GM12891 (cell line): ENCODE results near the gene FAN1.
A peak's percentile ranks its signal among the peaks of the same experiment; 100 is the strongest.

Experiments
- DNase-seq: peaks from one replicate; pipeline ENCODE4 v3.0.0; 2011; ENCODE audit warnings: low spot score; ENCODE audit not compliant: insufficient read length
- FAIRE-seq: peaks from 2 replicates; lab custom pipeline; 2011; peaks lifted over from hg19 to GRCh38; lab: Jason Lieb, UNC
- PAX5 ChIP-seq: IDR thresholded peaks from 2 replicates; pipeline ENCODE4 v1.6.1; 2011; ENCODE audit warnings: low read length, moderate library complexity, mild to moderate bottlenecking; ENCODE audit not compliant: insufficient read depth, severe bottlenecking
- POLR2A ChIP-seq: IDR thresholded peaks from 2 replicates; pipeline ENCODE4 v1.6.1; 2011; ENCODE audit warnings: low read depth, low read length, control low read depth
- POLR2AphosphoS5 ChIP-seq: IDR thresholded peaks from 2 replicates; pipeline ENCODE4 v1.6.1; 2011; ENCODE audit warnings: low read depth, low read length, control low read depth
- POU2F2 ChIP-seq: IDR thresholded peaks from 2 replicates; pipeline ENCODE4 v1.6.1; 2011; ENCODE audit warnings: low read depth, mild to moderate bottlenecking, control low read depth, low read length, moderate library complexity
- SPI1 ChIP-seq: IDR thresholded peaks from 2 replicates; pipeline ENCODE4 v1.6.1; 2011; ENCODE audit warnings: low read depth, low read length, control low read depth
- TAF1 ChIP-seq: IDR thresholded peaks from 2 replicates; pipeline ENCODE4 v1.6.1; 2011; ENCODE audit warnings: low read depth, low read length, control low read depth

The FAN1 gene

DNA sequence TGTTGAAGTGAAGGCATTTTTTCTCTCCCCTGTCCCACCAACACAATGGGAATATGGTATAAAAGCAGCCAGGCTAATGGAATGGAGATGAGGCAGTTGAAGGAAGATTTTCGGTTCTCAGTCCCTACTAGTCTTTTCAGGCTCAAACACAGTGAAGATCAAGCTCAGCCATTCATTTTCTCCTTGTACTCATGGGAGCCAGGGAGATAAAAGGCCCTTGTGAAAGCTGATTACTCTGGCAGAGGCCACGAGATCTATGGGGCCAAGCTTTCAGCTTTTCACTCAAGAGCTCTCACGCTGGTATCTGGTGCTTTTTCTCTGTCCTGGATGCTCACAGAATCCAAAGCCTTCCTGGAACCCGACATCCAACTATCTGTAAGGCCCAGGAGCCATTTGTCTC is 14.5 kb upstream of the FAN1 start:
- FAIRE-seq (no peak), DNase-seq (no peak)
- no peak for TF ChIP-seq SPI1
- TF ChIP-seq POLR2AphosphoS5, result no peak
- TF ChIP-seq POLR2A, result no peak
- no peak for TF ChIP-seq POU2F2
- no peak for TF ChIP-seq TAF1
- TF ChIP-seq PAX5, result no peak

DNA sequence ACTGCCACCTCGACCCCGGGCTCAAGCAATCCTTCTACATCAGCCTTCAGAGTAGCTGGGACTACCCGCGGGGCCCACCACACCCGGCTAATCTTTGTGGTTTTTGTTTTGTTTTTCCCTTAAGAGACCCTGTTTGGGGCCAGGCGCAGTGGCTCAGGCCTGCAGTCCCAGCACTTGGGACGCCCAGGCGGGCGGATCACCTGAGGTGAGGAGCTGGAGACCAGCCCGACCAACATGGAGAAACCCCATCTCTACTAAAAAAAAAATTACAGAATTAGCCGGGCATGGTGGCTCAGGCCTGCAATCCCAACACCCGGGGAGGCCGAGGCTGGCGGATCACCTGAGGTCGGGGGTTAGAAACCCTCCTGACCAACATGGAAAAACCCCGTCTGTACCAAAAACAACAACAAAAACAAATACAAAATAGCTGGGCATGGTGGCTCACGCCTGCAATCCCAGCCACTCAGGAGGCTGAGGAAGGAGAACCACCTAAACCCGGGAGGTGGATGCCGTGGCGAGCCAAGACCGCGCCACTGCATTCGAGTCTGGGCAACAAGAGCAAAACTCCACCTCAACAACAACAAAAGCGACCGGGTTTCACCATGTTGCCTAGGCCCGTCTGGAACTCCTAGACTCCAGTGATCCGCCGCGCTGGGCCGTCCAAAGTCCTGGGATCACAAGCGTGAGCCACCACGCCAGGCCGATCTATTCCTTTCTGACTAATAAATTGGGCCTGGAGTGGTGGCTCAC is 8.1 kb upstream of the FAN1 start:
- DNase-seq (no peak), FAIRE-seq (no peak)
- TF ChIP-seq SPI1 (no peak), POU2F2 (no peak), POLR2A (no peak), TAF1 (no peak), POLR2AphosphoS5 (no peak), PAX5 (no peak)

DNA sequence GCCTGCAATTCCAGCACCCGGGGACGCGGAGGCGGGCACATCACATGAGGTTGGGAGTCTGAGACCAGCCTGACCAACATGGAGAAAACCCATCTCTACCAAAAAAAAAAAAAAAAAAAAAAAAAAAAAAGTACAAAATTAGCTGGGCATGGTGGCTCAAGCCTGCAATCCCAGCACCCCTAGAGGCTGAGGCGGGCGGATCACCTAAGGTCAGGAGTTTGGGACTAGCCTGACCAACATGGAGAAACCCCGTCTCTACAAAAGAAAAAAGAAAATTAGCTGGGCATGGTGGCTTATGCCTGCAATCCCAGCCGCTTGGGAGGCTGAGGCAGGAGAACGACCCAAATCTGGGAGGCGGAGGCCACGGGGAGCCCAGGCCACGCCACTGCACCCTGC is 7.5 kb upstream of the FAN1 start:
- no peak for TF ChIP-seq SPI1
- TF ChIP-seq POU2F2, result no peak
- no peak for TF ChIP-seq PAX5
- no peak for TF ChIP-seq TAF1
- no peak for TF ChIP-seq POLR2A
- TF ChIP-seq POLR2AphosphoS5, result no peak
- FAIRE-seq (no peak), DNase-seq (no peak)

DNA sequence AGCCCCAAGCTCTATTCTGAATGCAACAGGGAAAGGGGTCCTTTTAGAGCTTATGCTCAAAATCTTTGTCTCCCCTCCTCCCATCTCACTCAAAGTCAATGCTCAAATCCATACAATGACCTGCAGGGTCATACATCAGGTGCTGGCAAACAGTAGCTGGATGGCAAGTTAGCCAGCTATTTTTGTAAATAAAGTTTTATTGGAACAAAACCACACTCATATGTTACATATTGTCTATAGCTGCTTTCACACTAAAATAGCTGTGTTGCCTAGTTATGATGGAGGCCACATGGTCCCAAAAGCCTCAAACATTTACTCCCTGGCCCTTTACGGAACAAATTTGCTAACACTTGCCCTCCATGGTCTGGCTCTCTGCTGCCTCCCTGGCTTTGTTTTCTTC is 1.8 kb upstream of the FAN1 start:
- FAIRE-seq (no peak), DNase-seq (no peak)
- TF ChIP-seq TAF1 (no peak), SPI1 (no peak)

DNA sequence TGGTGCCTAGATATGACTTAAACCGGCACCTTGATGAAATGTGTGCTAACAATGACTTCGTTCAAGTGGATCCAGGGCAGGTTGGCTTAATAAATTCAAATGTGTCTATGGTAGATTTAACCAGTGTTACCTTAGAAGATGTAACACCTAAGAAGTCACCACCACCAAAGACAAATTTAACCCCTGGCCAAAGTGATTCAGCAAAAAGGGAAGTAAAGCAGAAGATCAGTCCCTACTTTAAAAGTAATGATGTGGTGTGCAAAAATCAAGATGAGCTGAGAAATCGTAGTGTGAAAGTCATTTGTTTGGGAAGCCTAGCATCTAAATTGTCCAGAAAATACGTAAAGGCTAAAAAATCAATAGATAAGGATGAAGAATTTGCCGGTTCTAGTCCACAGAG is 1.1 kb downstream of the FAN1 start:
- no peak for TF ChIP-seq POU2F2
- no peak for TF ChIP-seq PAX5
- TF ChIP-seq TAF1, result no peak
- no peak for TF ChIP-seq POLR2A
- no peak for TF ChIP-seq POLR2AphosphoS5
- TF ChIP-seq SPI1, result no peak
- DNase-seq (no peak), FAIRE-seq (peak; percentile 33)

DNA sequence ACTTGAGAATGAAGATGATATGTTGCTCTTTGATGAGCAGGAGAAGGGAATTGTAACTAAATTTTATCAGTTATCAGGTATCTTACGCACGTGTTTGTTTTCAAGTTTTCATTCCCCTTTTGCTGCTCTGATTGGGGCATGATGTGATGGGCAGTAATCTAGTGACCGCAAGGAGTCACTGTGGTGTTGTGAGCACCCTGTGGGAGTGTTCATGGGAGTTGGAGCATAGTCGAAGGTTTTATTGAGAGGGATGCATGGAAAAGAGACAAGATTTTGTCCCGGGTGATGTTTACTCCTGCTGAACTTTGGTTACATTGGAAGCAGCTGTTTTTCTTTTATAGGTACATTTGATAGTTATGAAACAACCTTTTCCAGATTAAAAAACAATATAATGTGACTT is 2.1 kb downstream of the FAN1 start:
- FAIRE-seq, result no peak
- TF ChIP-seq POU2F2, result no peak
- TF ChIP-seq POLR2A, result no peak
- no peak for TF ChIP-seq SPI1
- TF ChIP-seq POLR2AphosphoS5, result no peak
- no peak for TF ChIP-seq TAF1
- TF ChIP-seq PAX5, result no peak
- DNase-seq, result no peak

DNA sequence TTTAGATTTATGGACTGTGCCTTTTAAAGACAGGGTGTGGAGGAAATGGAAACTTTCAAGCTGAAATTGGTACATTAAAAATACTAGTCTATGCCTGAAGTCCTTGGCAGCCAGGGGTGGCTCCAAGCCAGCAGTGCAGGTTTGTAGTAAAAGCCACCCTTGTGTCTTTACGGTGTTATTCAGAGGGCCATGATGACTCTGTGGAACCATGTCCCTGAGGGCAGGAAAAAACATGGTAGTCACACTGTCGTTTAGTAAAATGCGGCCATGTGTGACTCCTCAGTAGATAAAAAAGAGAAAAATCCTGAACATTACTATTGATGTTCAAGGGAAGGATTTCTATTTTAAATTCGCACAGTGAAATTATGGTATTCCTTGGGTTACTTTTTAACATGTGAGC is 2.7 kb downstream of the FAN1 start:
- TF ChIP-seq PAX5 (no peak), SPI1 (no peak), POU2F2 (no peak), TAF1 (no peak), POLR2A (no peak), POLR2AphosphoS5 (no peak)
- DNase-seq, result no peak
- FAIRE-seq, result no peak

DNA sequence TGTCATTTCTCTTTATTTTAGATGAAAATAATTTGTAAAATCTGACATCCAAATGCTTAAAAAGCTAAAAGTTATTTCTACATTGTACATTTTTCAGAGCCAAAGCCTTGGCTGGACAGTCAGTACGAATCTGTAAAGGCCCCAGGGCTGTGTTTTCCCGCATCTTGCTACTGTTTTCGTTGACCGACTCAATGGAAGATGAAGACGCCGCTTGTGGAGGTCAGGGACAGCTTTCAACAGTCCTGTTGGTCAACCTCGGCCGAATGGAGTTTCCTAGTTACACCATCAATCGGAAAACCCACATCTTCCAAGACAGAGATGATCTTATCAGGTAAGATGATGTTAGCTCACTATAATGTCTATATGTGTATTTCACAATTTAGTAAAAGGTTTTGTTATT is 10.0 kb downstream of the FAN1 start:
- FAIRE-seq (no peak), DNase-seq (no peak)
- no peak for TF ChIP-seq SPI1
- TF ChIP-seq TAF1, result no peak
- TF ChIP-seq PAX5, result no peak
- TF ChIP-seq POU2F2, result no peak
- no peak for TF ChIP-seq POLR2A
- no peak for TF ChIP-seq POLR2AphosphoS5

DNA sequence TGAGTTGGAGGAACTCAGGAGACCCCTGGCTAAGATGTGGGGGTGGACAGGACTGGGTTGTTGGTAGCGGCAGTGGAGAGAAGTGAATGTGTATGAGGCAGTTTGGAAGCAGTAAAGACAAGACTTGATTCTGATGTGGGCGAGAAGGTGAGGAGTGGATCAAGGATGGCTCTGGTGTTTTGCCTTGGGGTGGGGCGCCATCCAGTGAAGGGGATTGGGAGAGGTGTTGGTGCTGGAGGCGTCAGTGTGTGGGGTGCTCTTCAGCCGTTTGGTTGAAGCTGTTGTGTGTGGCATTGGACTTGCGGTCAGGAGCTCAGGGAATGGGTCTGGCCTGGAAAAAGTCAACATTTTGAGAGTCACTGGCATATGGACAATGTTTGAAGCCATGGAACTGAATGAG is 13.3 kb downstream of the FAN1 start:
- TF ChIP-seq PAX5 (no peak), POLR2AphosphoS5 (no peak), POLR2A (no peak), SPI1 (no peak)
- DNase-seq, result no peak
- no peak for FAIRE-seq

DNA sequence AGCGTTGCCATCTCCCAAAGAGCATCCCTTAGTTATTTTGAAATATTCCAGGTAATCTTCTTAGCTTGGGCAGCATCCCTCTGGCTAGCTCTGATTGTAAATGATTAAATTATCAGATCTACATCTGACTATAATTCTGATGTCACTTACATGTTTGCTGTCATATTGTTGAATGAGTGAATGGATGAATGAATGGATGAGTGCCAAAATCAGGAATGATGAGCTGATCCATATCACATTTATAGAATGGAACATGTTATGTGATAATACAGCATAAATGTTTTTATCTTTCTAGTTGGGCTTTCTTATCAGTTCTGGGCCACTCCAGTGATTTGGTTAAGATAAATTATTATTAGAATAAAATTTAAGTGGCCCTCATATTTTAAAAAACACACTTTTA is 14.0 kb downstream of the FAN1 start:
- DNase-seq, result no peak
- FAIRE-seq, result no peak
- TF ChIP-seq TAF1, result no peak

DNA sequence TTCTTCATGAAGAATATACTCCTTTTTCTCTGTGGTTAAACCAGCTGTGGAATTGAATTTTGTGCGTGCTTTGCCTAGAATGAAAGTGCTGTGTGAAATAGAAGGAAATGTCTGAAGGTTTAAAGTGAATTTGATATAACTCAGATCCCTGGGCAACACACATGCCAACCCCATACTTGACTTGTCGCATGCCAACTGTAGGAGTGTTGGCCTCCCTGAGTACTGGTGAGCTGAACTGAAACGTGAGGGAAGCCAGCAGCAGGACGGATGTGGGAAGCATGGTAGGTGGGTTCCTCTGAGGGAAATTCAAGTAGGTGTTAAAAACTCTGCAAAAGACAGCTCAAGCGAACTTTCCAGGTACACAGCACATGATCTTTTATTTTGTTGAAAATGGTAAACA is 14.7 kb downstream of the FAN1 start:
- FAIRE-seq (no peak), DNase-seq (no peak)
- TF ChIP-seq PAX5 (no peak), POU2F2 (no peak), SPI1 (no peak), POLR2AphosphoS5 (no peak), POLR2A (no peak), TAF1 (no peak)
